Activated naive CD4-positive, alpha-beta T cell treated with anti-CD3 and anti-CD28 coated beads, Interleukin-2, amount 50 U/mL, for 24 hours (primary cell): Measurements from ENCODE around the gene HES5.

ENCODE experiments used
- H3K27ac Mint-ChIP-seq: one replicate; pipeline ENCODE4 v1.8.0; 2021; ENCODE audit warnings: mild to moderate bottlenecking, mixed read lengths
- H3K27me3 Mint-ChIP-seq: one replicate; pipeline ENCODE4 v1.8.0; 2021; ENCODE audit warnings: mixed read lengths
- H3K36me3 Mint-ChIP-seq: one replicate; pipeline ENCODE4 v1.8.0; 2021; ENCODE audit warnings: mixed read lengths
- H3K4me1 Mint-ChIP-seq: one replicate; pipeline ENCODE4 v1.8.0; 2021; ENCODE audit warnings: mixed read lengths
- H3K4me3 Mint-ChIP-seq: one replicate; pipeline ENCODE4 v1.8.0; 2021; ENCODE audit warnings: mild to moderate bottlenecking, mixed read lengths
- H3K9me3 Mint-ChIP-seq: one replicate; pipeline ENCODE4 v1.8.0; 2021; ENCODE audit warnings: mixed read lengths

Gene HES5

GRCh38 chr1:2496087-2496622 is 33.9 kb downstream of the HES5 start:
- H3K9me3 Mint-ChIP-seq, result no peaks in the 10 kb centered on the region
- peaks cover 30% of the 10 kb centered on the region for H3K4me1 Mint-ChIP-seq
- peaks cover 3% of the 10 kb centered on the region for H3K36me3 Mint-ChIP-seq
- H3K27me3 Mint-ChIP-seq, result no peaks in the 10 kb centered on the region
- H3K27ac Mint-ChIP-seq, result no peak overlapping the region
- no peak overlapping the region for H3K4me3 Mint-ChIP-seq

GRCh38 chr1:2495546-2495945 is 34.5 kb downstream of the HES5 start:
- H3K4me3 Mint-ChIP-seq, result no peak overlapping the region
- H3K36me3 Mint-ChIP-seq, result peaks cover 3% of the 10 kb centered on the region
- H3K27ac Mint-ChIP-seq, result no peak overlapping the region
- no peaks in the 10 kb centered on the region for H3K27me3 Mint-ChIP-seq
- peaks cover 30% of the 10 kb centered on the region for H3K4me1 Mint-ChIP-seq
- H3K9me3 Mint-ChIP-seq, result no peaks in the 10 kb centered on the region

DNA sequence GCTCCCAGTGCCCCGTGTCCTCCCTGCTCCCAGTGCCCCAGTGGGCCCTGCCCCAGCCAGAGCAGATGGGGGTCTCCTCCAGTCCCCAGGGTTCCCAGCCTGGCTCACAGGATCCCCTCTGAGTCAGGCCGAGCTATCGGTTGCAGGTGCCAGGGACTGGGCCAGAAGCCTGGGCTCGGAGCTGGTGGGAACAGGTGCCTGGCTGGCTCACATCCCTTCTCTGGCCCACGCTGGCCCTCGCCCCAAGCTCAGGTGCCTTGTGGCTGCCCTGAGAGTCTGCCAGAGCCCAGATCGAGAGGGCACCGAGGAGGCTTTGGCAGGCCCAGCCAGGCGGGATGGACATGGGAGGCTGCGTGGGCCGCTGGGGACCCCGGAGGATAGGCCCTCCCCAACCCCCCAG is 35.0 kb downstream of the HES5 start:
- Mint-ChIP-seq H3K27me3 (no peaks in the 10 kb centered on the region), H3K36me3 (peaks cover 3% of the 10 kb centered on the region), H3K4me1 (peaks cover 24% of the 10 kb centered on the region), H3K9me3 (no peaks in the 10 kb centered on the region), H3K27ac (no peak overlapping the region), H3K4me3 (no peak overlapping the region)

- no peak overlapping the region for H3K27ac Mint-ChIP-seq
- H3K9me3 Mint-ChIP-seq, result no peaks in the 10 kb centered on the region
- H3K4me3 Mint-ChIP-seq, result no peak overlapping the region
- peaks cover 3% of the 10 kb centered on the region for H3K36me3 Mint-ChIP-seq
- H3K27me3 Mint-ChIP-seq, result no peaks in the 10 kb centered on the region
- H3K4me1 Mint-ChIP-seq, result peaks cover 17% of the 10 kb centered on the region
Observed at GRCh38 chr1:2494323-2494693, 35.8 kb downstream of the HES5 start.

DNA sequence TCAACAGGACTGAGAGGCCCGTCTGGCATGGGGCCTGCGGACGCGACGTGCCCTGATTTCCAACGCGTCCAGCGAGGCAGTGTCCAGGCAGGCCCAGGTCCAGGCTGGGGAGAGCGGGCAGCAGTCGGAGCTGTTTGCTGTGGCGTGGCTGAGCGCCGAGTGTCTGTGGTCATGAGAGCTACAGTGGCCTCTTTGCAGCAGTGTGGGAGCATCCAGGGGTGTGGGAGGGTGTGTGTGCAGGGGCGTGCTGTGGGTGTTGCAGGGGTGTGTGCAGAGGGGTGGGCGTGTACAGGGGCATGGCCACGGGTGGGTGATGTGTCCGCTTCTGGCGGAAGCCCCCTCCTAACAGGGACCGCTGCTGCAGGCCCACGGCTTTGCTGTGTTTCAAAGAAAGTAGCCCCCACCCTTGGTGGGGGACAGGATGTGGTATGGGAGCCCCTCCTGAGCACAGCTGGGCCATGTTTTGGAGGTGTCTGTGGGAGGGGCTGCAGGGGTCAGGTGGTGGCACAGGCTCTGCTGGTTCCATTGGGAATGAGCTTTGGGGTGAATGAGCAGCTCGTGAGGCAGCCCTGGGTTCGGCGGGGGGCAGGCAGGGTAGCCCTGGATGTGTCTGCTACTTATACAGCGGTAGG is 36.3 kb downstream of the HES5 start:
- Mint-ChIP-seq H3K4me3 (no peak overlapping the region), H3K4me1 (peaks cover 13% of the 10 kb centered on the region), H3K36me3 (peaks cover 7% of the 10 kb centered on the region), H3K27ac (peak overlapping the region; percentile 35), H3K27me3 (no peaks in the 10 kb centered on the region), H3K9me3 (no peaks in the 10 kb centered on the region)

GRCh38 chr1:2493218-2493617 is 36.8 kb downstream of the HES5 start:
- no peaks in the 10 kb centered on the region for H3K27me3 Mint-ChIP-seq
- peaks cover 12% of the 10 kb centered on the region for H3K36me3 Mint-ChIP-seq
- H3K9me3 Mint-ChIP-seq, result no peaks in the 10 kb centered on the region
- H3K27ac Mint-ChIP-seq, result no peak overlapping the region
- H3K4me3 Mint-ChIP-seq, result no peak overlapping the region
- peaks cover 13% of the 10 kb centered on the region for H3K4me1 Mint-ChIP-seq

GRCh38 chr1:2492091-2492490 is 38.0 kb downstream of the HES5 start:
- Mint-ChIP-seq H3K27me3 (no peaks in the 10 kb centered on the region), H3K9me3 (no peaks in the 10 kb centered on the region), H3K4me1 (peaks cover 13% of the 10 kb centered on the region), H3K4me3 (no peak overlapping the region), H3K36me3 (peaks cover 20% of the 10 kb centered on the region), H3K27ac (no peak overlapping the region)

- Mint-ChIP-seq H3K36me3 (peaks cover 20% of the 10 kb centered on the region), H3K9me3 (no peaks in the 10 kb centered on the region), H3K4me3 (no peak overlapping the region), H3K27ac (no peak overlapping the region), H3K27me3 (no peaks in the 10 kb centered on the region), H3K4me1 (peaks cover 13% of the 10 kb centered on the region)
Observed at GRCh38 chr1:2489615-2490014, 40.4 kb downstream of the HES5 start.

DNA sequence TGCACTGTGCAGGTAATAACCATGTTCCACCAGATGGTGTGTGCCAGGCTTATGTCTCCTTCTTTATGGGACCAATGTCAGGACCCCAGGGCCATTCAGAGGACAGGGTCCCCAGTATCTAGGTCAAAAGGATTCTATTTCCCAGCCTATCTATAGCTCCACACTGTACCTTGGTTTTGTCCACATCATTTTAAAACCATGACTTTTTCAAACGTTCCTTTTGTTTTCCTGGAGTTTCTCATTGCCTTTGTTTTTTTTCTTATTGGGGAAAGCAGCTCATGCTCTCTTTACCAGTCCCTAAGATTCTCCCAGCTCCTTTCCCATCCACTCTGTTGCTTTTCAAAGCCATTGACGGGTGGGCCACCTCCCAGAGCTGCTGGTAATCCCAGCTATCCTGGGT is 41.4 kb downstream of the HES5 start:
- Mint-ChIP-seq H3K27ac (peak overlapping the region; percentile 9), H3K36me3 (peaks cover 20% of the 10 kb centered on the region), H3K4me1 (peaks cover 7% of the 10 kb centered on the region), H3K9me3 (no peaks in the 10 kb centered on the region), H3K27me3 (no peaks in the 10 kb centered on the region), H3K4me3 (no peak overlapping the region)

- no peaks in the 10 kb centered on the region for H3K9me3 Mint-ChIP-seq
- H3K4me3 Mint-ChIP-seq, result no peak overlapping the region
- peaks cover 20% of the 10 kb centered on the region for H3K36me3 Mint-ChIP-seq
- H3K27me3 Mint-ChIP-seq, result no peaks in the 10 kb centered on the region
- H3K4me1 Mint-ChIP-seq, result no peaks in the 10 kb centered on the region
- no peak overlapping the region for H3K27ac Mint-ChIP-seq
Observed at GRCh38 chr1:2486558-2486957, 43.5 kb downstream of the HES5 start.

DNA sequence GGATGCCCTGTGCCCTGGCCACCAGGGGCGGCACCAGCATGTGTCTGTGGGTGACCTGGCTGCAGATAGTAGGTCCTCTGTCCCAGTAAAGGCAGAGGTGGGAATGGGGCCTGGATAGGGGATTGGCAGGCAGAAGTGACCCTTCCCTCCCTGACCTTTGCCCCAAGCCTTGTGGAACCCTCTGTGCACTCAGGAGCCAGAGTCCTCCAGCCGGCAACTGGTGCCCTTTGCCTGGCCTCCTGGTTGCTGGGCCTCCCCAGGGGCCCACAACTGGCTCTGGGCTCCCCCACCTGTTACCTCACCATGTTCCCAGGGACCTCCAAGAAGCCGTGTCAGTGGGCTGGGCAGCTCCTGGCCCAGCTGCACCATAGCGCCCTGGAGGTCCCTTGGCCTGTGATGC is 44.0 kb downstream of the HES5 start:
- H3K4me3 Mint-ChIP-seq, result no peak overlapping the region
- no peaks in the 10 kb centered on the region for H3K27me3 Mint-ChIP-seq
- peaks cover 17% of the 10 kb centered on the region for H3K36me3 Mint-ChIP-seq
- no peak overlapping the region for H3K27ac Mint-ChIP-seq
- H3K9me3 Mint-ChIP-seq, result no peaks in the 10 kb centered on the region
- H3K4me1 Mint-ChIP-seq, result no peaks in the 10 kb centered on the region

- H3K4me1 Mint-ChIP-seq, result no peaks in the 10 kb centered on the region
- no peaks in the 10 kb centered on the region for H3K27me3 Mint-ChIP-seq
- H3K36me3 Mint-ChIP-seq, result peaks cover 15% of the 10 kb centered on the region
- H3K27ac Mint-ChIP-seq, result no peak overlapping the region
- no peak overlapping the region for H3K4me3 Mint-ChIP-seq
- no peaks in the 10 kb centered on the region for H3K9me3 Mint-ChIP-seq
Observed at GRCh38 chr1:2483970-2484369, 46.1 kb downstream of the HES5 start.

DNA sequence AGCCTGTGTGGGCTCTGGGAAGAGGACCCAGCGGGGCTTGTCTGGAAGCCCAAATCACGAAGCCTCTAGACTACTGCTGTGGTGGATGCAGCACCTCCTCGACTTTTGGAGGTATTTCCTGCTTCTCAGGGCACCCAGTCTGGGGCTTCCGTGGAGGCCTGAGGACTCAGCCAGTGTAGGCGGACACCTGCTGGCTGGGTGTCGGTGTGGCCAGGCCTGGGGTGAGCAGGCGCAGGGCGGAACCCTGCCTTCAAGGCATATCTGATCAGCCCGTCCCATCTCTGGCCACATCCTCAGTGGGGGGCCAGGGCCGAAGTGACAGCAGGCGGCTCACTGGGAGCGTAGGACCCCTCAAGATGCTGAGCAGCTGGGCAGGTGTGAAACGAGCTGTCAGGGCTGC is 47.0 kb downstream of the HES5 start:
- H3K27ac Mint-ChIP-seq, result no peak overlapping the region
- H3K36me3 Mint-ChIP-seq, result peaks cover 7% of the 10 kb centered on the region
- no peaks in the 10 kb centered on the region for H3K4me1 Mint-ChIP-seq
- no peaks in the 10 kb centered on the region for H3K27me3 Mint-ChIP-seq
- no peaks in the 10 kb centered on the region for H3K9me3 Mint-ChIP-seq
- H3K4me3 Mint-ChIP-seq, result no peak overlapping the region

DNA sequence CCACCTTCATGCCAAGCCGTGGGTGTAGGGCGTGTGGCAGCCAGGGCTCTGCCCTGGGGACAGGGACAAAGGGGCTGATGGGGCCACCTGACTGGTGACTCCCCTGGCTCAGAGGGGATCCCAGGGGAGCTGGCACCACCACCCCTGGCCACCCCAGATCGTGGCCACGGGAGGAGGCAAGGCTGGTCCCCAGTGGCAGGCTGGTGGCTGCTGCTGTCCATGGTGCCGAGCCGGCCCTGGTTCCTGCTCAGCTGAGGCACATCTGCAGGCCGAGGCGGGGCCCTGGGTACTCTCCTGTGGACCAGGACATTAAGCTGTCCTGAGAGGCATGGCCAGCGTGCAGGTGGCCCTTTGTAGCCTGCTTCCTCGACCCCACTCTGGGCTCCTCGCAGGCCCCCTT is 47.5 kb downstream of the HES5 start:
- H3K27me3 Mint-ChIP-seq, result no peaks in the 10 kb centered on the region
- no peak overlapping the region for H3K4me3 Mint-ChIP-seq
- H3K9me3 Mint-ChIP-seq, result no peaks in the 10 kb centered on the region
- no peaks in the 10 kb centered on the region for H3K4me1 Mint-ChIP-seq
- H3K27ac Mint-ChIP-seq, result no peak overlapping the region
- peaks cover 3% of the 10 kb centered on the region for H3K36me3 Mint-ChIP-seq

GRCh38 chr1:2481885-2482284 is 48.2 kb downstream of the HES5 start:
- H3K9me3 Mint-ChIP-seq, result no peaks in the 10 kb centered on the region
- no peaks in the 10 kb centered on the region for H3K27me3 Mint-ChIP-seq
- H3K4me3 Mint-ChIP-seq, result no peak overlapping the region
- H3K4me1 Mint-ChIP-seq, result no peaks in the 10 kb centered on the region
- H3K27ac Mint-ChIP-seq, result no peak overlapping the region
- H3K36me3 Mint-ChIP-seq, result no peaks in the 10 kb centered on the region

GRCh38 chr1:2480986-2481364 is 49.1 kb downstream of the HES5 start:
- Mint-ChIP-seq H3K36me3 (no peaks in the 10 kb centered on the region), H3K4me3 (no peak overlapping the region), H3K4me1 (no peaks in the 10 kb centered on the region), H3K9me3 (no peaks in the 10 kb centered on the region), H3K27me3 (no peaks in the 10 kb centered on the region), H3K27ac (no peak overlapping the region)
